HepG2 (cell line): ENCODE measurements around the gene DDX17. TPM values are rescaled to one million over a fixed set of nuclear protein-coding genes. Genes with fewer than 3 reads are reported as not detected.

ENCODE experiments used
- ATAC-seq: fragments of 200-7000 bp; cut with Tn5 transposase; 3 replicates; pipeline ENCODE4 v1.9.1; 2020; ENCODE audit warnings: mild to moderate bottlenecking, moderate library complexity
- BruUV-seq: library from RNA; stranded (reverse); fragments of 400-500 nt; replicated peaks from 2 replicates; lab custom pipeline; 2021; lab: Mats Ljungman, UMichigan
- CTCF ChIA-PET: fragments of 300-600 bp; formaldehyde crosslinking; extraction: SDS; loops from one replicate; lab custom pipeline; 2021; ENCODE audit warnings: low total read pairs, inconsistent platforms, low intra/inter-chr PET ratio; lab: Yijun Ruan, JAX
- POLR2A ChIA-PET: fragments of 350-600 bp; sonication (Branson Sonifier 250); formaldehyde crosslinking; loops from one replicate; lab custom pipeline; 2020; ENCODE audit warnings: antibody characterized with exemption, inconsistent platforms; lab: Yijun Ruan, JAX
- DNase-seq: peaks from one replicate; pipeline ENCODE4 v3.0.0-alpha.2; 2015; ENCODE audit warnings: low spot score
- FAIRE-seq: peaks from 3 replicates; lab custom pipeline; 2011; peaks lifted over from hg19 to GRCh38; lab: Jason Lieb, UNC
- H2AFZ ChIP-seq: one replicate; pipeline ENCODE4 v1.6.1; 2011; ENCODE audit warnings: low read length, inconsistent platforms
- H3K27ac ChIP-seq: fragments of 300-600 bp; 3 replicates; pipeline ENCODE4 v1.8.0; 2011; ENCODE audit warnings: mixed run types, mild to moderate bottlenecking, mixed read lengths, low read length, inconsistent platforms; ENCODE audit not compliant: insufficient read depth; ENCODE audit errors: extremely low read length
- H3K27me3 ChIP-seq, 2 experiments: fragments of 200-600 bp in 1 of 2; 2 replicates in 1 of 2; 3 replicates in 1 of 2; pipeline versions ENCODE4 v1.6.0 to v1.8.0; 2011; ENCODE audit warnings: low read length in 2 of 2, mild to moderate bottlenecking in 2 of 2, moderate library complexity in 2 of 2, inconsistent platforms in 1 of 2; ENCODE audit not compliant: insufficient read depth in 2 of 2, control insufficient read depth in 1 of 2
- H3K36me3 ChIP-seq, 2 experiments: fragments of 200-600 bp in 1 of 2; replicated peaks in 1 of 2; 2 replicates in 1 of 2; 3 replicates in 1 of 2; pipeline versions ENCODE4 v1.5.1 to v1.8.0; 2011; ENCODE audit warnings: low read length in 2 of 2, inconsistent platforms in 1 of 2; ENCODE audit not compliant: insufficient read depth in 2 of 2, control insufficient read depth in 1 of 2
- H3K4me1 ChIP-seq: 2 replicates; pipeline ENCODE4 v1.5.1; 2012; ENCODE audit warnings: low read length, inconsistent platforms; ENCODE audit not compliant: insufficient read depth
- H3K4me2 ChIP-seq: 2 replicates; pipeline ENCODE4 v1.6.0; 2011; ENCODE audit warnings: low read depth, low read length, inconsistent platforms
- H3K4me3 ChIP-seq, 3 experiments: fragments of 200-600 bp in 1 of 3; sonication (generic), shearing (Covaris generic) in 1 of 3; replicated peaks in 1 of 3; 2 replicates each; pipeline ENCODE4 v1.5.1; 2011 to 2016; ENCODE audit warnings: low read length in 3 of 3, inconsistent platforms in 2 of 3, low read depth in 2 of 3, mild to moderate bottlenecking in 2 of 3, control low read depth in 1 of 3, mixed read lengths in 1 of 3; ENCODE audit not compliant: insufficient read depth in 1 of 3
- H3K79me2 ChIP-seq: one replicate; pipeline ENCODE4 v1.6.1; 2011; ENCODE audit warnings: low read length, inconsistent platforms; ENCODE audit not compliant: insufficient read depth
- H3K9ac ChIP-seq: 2 replicates; pipeline ENCODE4 v1.6.0; 2011; ENCODE audit warnings: mild to moderate bottlenecking, low read depth, low read length, inconsistent platforms; ENCODE audit not compliant: insufficient read depth
- H3K9me3 ChIP-seq: 2 replicates; pipeline ENCODE4 v1.5.1; 2012; ENCODE audit warnings: mild to moderate bottlenecking, low read length
- H4K20me1 ChIP-seq: 2 replicates; pipeline ENCODE4 v1.6.0; 2011; ENCODE audit warnings: inconsistent platforms, mild to moderate bottlenecking, low read length, moderate library complexity; ENCODE audit not compliant: insufficient read depth
- DR1 ChIP-seq: sonication (generic); formaldehyde crosslinking; IDR thresholded peaks from 2 replicates; pipeline ENCODE4 v1.8.0; 2021; ENCODE audit warnings: mild to moderate bottlenecking, missing genetic modification reagents, inconsistent platforms
- HOXA9 ChIP-seq: sonication (generic); formaldehyde crosslinking; IDR thresholded peaks from 2 replicates; pipeline ENCODE4 v1.8.1; 2022; ENCODE audit warnings: missing genetic modification reagents, mild to moderate bottlenecking, moderate library complexity, borderline replicate concordance
- NR1H2 ChIP-seq: sonication (generic); formaldehyde crosslinking; IDR thresholded peaks from 2 replicates; pipeline ENCODE4 v1.8.1; 2022; ENCODE audit warnings: low read depth, missing genetic modification reagents, borderline replicate concordance
- POLR2A ChIP-seq, 2 experiments: IDR thresholded peaks; 2 replicates each; pipeline ENCODE4 v1.6.1; 2011; ENCODE audit warnings: low read depth in 2 of 2, low read length in 2 of 2, mild to moderate bottlenecking in 1 of 2, moderate library complexity in 1 of 2; ENCODE audit not compliant: insufficient read depth in 1 of 2
- POLR2AphosphoS5 ChIP-seq: IDR thresholded peaks from 2 replicates; pipeline ENCODE4 v1.6.1; 2012; ENCODE audit warnings: low read depth, low read length
- RBM22 ChIP-seq: fragments of 200-400 bp; formaldehyde crosslinking; optimal IDR thresholded peaks from 2 replicates; pipeline ENCODE3; 2017; ENCODE audit warnings: mild to moderate bottlenecking, low read length, moderate library complexity
- TCF7L2 ChIP-seq: IDR thresholded peaks from 2 replicates; pipeline ENCODE4 v1.6.1; 2011; ENCODE audit warnings: mild to moderate bottlenecking, low read depth, low read length, moderate library complexity
- ZNF317 ChIP-seq: sonication (generic); formaldehyde crosslinking; IDR thresholded peaks from 2 replicates; pipeline ENCODE4 v1.5.0; 2020; ENCODE audit warnings: mild to moderate bottlenecking, missing genetic modification reagents
- ZNF747 ChIP-seq: sonication (generic); formaldehyde crosslinking; IDR thresholded peaks from 2 replicates; pipeline ENCODE4 v1.8.1; 2023; ENCODE audit warnings: missing genetic modification reagents, mild to moderate bottlenecking, borderline replicate concordance
- ZNF782 ChIP-seq: sonication (generic); formaldehyde crosslinking; IDR thresholded peaks from 2 replicates; pipeline ENCODE4 v1.4.0; 2020; ENCODE audit warnings: missing genetic modification reagents, mild to moderate bottlenecking, borderline replicate concordance
- WGBS: methylation state at CpG from one replicate; pipeline ENCODE4 v1.1.6; 2017; ENCODE audit warnings: low lambda C conversion rate; 5-methylcytosine and 5-hydroxymethylcytosine counted together
- in situ Hi-C: cut with HindIII; loops from 2 replicates; pipeline ENCODE4 v1.10.0; 2017; ENCODE audit warnings: low pct_unique_long_range_greater_than_20kb; ENCODE audit not compliant: extremely low pct_ligation_motif_present
- intact Hi-C: fragments of 100-400 bp; cut with micrococcal nuclease; formaldehyde crosslinking; loops from one replicate; pipeline ENCODE4 v1.10.0; 2022; ENCODE audit not compliant: unreplicated experiment
- polyA plus RNA-seq, 8 experiments: library from polyadenylated mRNA; depleted of rRNA in 3 of 8; stranded (reverse) in 7 of 8; unstranded in 1 of 8; fragments of >200 nt; fragmentation: Illumina TruSeq in 4 of 8; extraction: Trizol in 4 of 8; gene quantifications; 2 replicates each; pipeline versions ENCODE4 v1.2.1 to v1.2.3, GENCODE V29; 2011 to 2016; ENCODE audit warnings: low read depth in 4 of 8, missing spikeins in 1 of 8, mixed read lengths in 1 of 8; ENCODE audit not compliant: insufficient read depth in 1 of 8
- total RNA-seq, 5 experiments: library from RNA; depleted of rRNA; stranded (reverse); fragments of >200 nt; fragmentation: Illumina TruSeq; extraction: Trizol; gene quantifications; 2 replicates each; pipeline ENCODE4 v1.2.3, GENCODE V29; 2016; ENCODE audit warnings: low read depth in 1 of 5
- TF ChIP-seq, protein P1 (sequence below): sonication (generic); formaldehyde crosslinking; IDR thresholded peaks from 2 replicates; pipeline ENCODE4 v1.8.0; 2023; ENCODE audit warnings: mild to moderate bottlenecking, missing genetic modification reagents
- TF ChIP-seq, protein P2 (sequence below): sonication (generic); formaldehyde crosslinking; conservative IDR thresholded peaks from 2 replicates; pipeline ENCODE4 v1.4.0; 2020; ENCODE audit warnings: missing genetic modification reagents
- TF ChIP-seq, protein P3 (sequence below): sonication (generic); formaldehyde crosslinking; IDR thresholded peaks from 2 replicates; pipeline ENCODE4 v1.4.0; 2020; ENCODE audit warnings: low read depth, missing genetic modification reagents

The DDX17 gene
- total and polyA plus RNA-seq, 2 of the 13 experiments (the other 11 are each of a cell fraction or from before 2014, with no cell fraction given), result 238 to 344 TPM

DNA sequence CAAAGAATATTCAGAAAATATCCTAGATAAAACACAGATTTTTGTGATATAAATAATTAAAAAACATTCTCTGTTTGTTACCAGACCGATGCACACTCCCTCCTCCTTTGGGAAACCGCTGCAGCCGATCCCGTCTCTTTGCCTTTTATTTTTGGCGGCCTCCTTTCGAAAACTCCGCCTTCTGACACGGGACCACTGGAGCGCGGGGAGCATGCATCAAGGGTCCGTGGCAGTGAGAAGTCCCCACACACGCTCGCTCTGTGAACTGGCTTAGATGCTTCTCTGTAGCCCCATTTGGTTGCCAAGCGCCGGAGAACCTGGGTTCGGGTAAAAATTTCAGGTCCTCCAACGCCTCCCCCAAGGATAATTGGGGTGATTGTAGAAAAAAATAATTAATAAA lies 17.0 kb downstream of the DDX17 start (continued):
- peak; percentile 34; the same call in 1 of the 2 replicates for TF ChIP-seq POLR2AphosphoS5
- no peak for TF ChIP-seq DR1 (CRISPR knock-in tag)
- TF ChIP-seq, protein P1, sequence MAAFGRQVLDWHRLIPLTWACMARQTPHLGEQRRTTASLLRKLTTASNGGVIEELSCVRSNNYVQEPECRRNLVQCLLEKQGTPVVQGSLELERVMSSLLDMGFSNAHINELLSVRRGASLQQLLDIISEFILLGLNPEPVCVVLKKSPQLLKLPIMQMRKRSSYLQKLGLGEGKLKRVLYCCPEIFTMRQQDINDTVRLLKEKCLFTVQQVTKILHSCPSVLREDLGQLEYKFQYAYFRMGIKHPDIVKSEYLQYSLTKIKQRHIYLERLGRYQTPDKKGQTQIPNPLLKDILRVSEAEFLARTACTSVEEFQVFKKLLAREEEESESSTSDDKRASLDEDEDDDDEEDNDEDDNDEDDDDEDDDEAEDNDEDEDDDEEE (CRISPR knock-in tag), result no peak
- TF ChIP-seq ZNF782 (CRISPR knock-in tag), result no peak

DNA sequence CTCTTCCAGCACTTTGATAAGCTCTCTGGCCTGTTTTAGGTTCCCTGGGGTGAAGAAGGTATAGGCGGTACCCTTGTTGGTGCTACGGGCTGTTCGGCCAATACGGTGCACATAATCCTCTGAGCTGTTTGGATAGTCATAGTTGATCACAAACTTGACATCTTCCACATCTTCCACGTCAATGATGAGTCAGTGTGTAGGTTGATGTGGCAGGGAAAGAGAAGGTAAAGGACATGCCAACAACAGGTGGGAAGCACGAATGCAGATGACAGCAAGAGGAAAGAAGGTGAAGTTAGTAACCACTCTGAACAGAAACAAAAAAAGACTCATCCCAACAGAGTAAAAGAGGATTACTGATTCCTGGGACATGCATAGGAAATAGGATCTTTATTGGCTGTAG lies 18.2 kb downstream of the DDX17 start:
- H3K79me2 ChIP-seq, result no peaks in the 10 kb centered on the region
- CTCF ChIA-PET, result no interaction called here
- over 99% methylated on average over 6 of the region's 6 CpGs for WGBS

DNA sequence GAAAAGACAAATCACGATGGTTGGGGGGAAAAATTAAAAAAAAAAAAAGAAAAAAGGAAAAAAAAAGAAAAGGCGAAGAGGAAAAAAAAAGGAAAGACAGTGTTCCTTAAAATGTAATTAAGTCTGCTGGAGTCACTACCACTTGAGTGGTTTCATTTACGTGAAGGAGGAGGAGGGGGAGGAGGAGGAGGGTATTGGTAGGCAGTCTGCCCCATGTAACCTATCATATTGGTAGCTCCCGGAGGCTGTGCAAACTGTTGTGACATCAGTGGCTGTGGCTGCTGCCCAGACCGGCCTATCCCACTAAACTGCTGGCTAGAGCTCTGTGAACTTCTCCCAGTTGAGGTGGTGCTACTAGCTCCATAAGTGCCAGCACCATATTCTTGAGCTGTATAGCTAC lies 20.3 kb downstream of the DDX17 start:
- H2AFZ ChIP-seq, result no peak overlapping the region
- ChIA-PET CTCF (no interaction called here), POLR2A (interaction anchor here (0.8 to 1.9 kb wide), 2 partner anchors 9 to 22 kb away, joined by 3 to 8 read pairs; no protein-coding TSS in a partner anchor)
- FAIRE-seq, result no peak
- in situ Hi-C loops, result no loop called here
- H3K9ac ChIP-seq, result no peak overlapping the region
- DNase-seq, result no peak
- peaks cover 3% of the 10 kb centered on the region for H4K20me1 ChIP-seq
- H3K79me2 ChIP-seq, result no peaks in the 10 kb centered on the region
- H3K9me3 ChIP-seq, result no peaks in the 10 kb centered on the region
- peaks cover 26 to 69% of the 10 kb centered on the region in 2 experiments for H3K36me3 ChIP-seq
- H3K4me3 ChIP-seq, result no peak overlapping the region
- no peak overlapping the region for H3K4me2 ChIP-seq
- no TSS peak for BruUV-seq
- no peak overlapping the region for H3K27ac ChIP-seq
- intact Hi-C loops, result no loop called here
- ATAC-seq, result peak; percentile 49
- H3K4me1 ChIP-seq, result peaks cover 4% of the 10 kb centered on the region
- 90% methylated on average over 4 of the region's 5 CpGs for WGBS
- no peaks in the 10 kb centered on the region for H3K27me3 ChIP-seq
- TF ChIP-seq, protein P2, sequence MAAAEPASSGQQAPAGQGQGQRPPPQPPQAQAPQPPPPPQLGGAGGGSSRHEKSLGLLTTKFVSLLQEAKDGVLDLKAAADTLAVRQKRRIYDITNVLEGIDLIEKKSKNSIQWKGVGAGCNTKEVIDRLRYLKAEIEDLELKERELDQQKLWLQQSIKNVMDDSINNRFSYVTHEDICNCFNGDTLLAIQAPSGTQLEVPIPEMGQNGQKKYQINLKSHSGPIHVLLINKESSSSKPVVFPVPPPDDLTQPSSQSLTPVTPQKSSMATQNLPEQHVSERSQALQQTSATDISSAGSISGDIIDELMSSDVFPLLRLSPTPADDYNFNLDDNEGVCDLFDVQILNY (CRISPR knock-in tag), result no peak
- TF ChIP-seq TCF7L2 (no peak), ZNF747 (CRISPR knock-in tag) (no peak), POLR2A (IDR thresholded peaks at IDR 0.05; ENCODE audit: insufficient read depth in 1 of 2, low read depth in 2 of 2, low read length in 2 of 2) (peak in 1 of 2 experiments; percentile 35; a peak in 1 of 4 replicates), HOXA9 (CRISPR knock-in tag) (no peak)
- TF ChIP-seq, protein P3, sequence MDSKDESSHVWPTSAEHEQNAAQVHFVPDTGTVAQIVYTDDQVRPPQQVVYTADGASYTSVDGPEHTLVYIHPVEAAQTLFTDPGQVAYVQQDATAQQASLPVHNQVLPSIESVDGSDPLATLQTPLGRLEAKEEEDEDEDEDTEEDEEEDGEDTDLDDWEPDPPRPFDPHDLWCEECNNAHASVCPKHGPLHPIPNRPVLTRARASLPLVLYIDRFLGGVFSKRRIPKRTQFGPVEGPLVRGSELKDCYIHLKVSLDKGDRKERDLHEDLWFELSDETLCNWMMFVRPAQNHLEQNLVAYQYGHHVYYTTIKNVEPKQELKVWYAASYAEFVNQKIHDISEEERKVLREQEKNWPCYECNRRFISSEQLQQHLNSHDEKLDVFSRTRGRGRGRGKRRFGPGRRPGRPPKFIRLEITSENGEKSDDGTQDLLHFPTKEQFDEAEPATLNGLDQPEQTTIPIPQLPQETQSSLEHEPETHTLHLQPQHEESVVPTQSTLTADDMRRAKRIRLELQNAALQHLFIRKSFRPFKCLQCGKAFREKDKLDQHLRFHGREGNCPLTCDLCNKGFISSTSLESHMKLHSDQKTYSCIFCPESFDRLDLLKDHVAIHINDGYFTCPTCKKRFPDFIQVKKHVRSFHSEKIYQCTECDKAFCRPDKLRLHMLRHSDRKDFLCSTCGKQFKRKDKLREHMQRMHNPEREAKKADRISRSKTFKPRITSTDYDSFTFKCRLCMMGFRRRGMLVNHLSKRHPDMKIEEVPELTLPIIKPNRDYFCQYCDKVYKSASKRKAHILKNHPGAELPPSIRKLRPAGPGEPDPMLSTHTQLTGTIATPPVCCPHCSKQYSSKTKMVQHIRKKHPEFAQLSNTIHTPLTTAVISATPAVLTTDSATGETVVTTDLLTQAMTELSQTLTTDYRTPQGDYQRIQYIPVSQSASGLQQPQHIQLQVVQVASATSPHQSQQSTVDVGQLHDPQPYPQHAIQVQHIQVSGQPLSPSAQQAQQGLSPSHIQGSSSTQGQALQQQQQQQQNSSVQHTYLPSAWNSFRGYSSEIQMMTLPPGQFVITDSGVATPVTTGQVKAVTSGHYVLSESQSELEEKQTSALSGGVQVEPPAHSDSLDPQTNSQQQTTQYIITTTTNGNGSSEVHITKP (CRISPR knock-in tag), result peak; percentile 69; the same call in 1 of the 2 replicates

More for the DNA sequence above, 18.2 kb downstream of the DDX17 start:
- no peak overlapping the region for H3K9ac ChIP-seq
- DNase-seq (no peak), FAIRE-seq (no peak)
- H3K4me1 ChIP-seq, result peaks cover 25% of the 10 kb centered on the region
- in situ Hi-C loops, result no loop called here
- no peaks in the 10 kb centered on the region for H3K9me3 ChIP-seq
- no peak overlapping the region for H3K27ac ChIP-seq
- H3K4me2 ChIP-seq, result no peak overlapping the region
- no peak overlapping the region for H2AFZ ChIP-seq
- TF ChIP-seq NR1H2 (CRISPR knock-in tag) (no peak), ZNF317 (CRISPR knock-in tag) (no peak), RBM22 (peak; percentile 68)
- TF ChIP-seq, all 625 proteins: peak for 1
- Histone ChIP-seq H3K4me3 (no peak overlapping the region), H4K20me1 (no peaks in the 10 kb centered on the region), H3K36me3 (peaks cover 26 to 71% of the 10 kb centered on the region in 2 experiments), H3K27me3 (no peaks in the 10 kb centered on the region)
- ATAC-seq, result no peak
- POLR2A ChIA-PET, result interaction anchor here (0.9 kb wide), 1 partner anchor 10 kb away, joined by 3 read pairs; no protein-coding TSS in a partner anchor
- no TSS peak for BruUV-seq
- intact Hi-C loops, result no loop called here
